IPS-15b (cell line): ENCODE data around the gene PLCL2.
"Not testable (repeated sequence)": the region's sequence is repeated elsewhere in the genome, so short reads cannot be mapped to it uniquely, and the experiment has no call there.

Source experiments
- H3K27me3 ChIP-seq: one replicate; pipeline ENCODE4 v1.6.1; 2013; ENCODE audit warnings: low read length; ENCODE audit not compliant: control insufficient read depth, insufficient read depth
- H3K36me3 ChIP-seq: one replicate; pipeline ENCODE4 v1.6.1; 2013; ENCODE audit warnings: low read length; ENCODE audit not compliant: control insufficient read depth, insufficient read depth
- H3K4me1 ChIP-seq: one replicate; pipeline ENCODE4 v1.6.1; 2013; ENCODE audit warnings: mild to moderate bottlenecking, low read length; ENCODE audit not compliant: control insufficient read depth, insufficient read depth
- H3K4me3 ChIP-seq: one replicate; pipeline ENCODE4 v1.5.1; 2013; ENCODE audit warnings: low read depth, low read length
- H3K9ac ChIP-seq: one replicate; pipeline ENCODE4 v1.6.1; 2013; ENCODE audit warnings: low read depth, mild to moderate bottlenecking, low read length
- H3K9me3 ChIP-seq: one replicate; pipeline ENCODE4 v1.6.1; 2013; ENCODE audit warnings: mild to moderate bottlenecking, low read length; ENCODE audit not compliant: control insufficient read depth, insufficient read depth

Gene PLCL2

GRCh38 chr3:16957852-16958251 lies 73.1 kb downstream of the PLCL2 start:
- H3K4me1 ChIP-seq, H3K27me3 ChIP-seq, H3K9me3 ChIP-seq, H3K36me3 ChIP-seq, H3K4me3 ChIP-seq, H3K9ac ChIP-seq: not testable (repeated sequence)

DNA sequence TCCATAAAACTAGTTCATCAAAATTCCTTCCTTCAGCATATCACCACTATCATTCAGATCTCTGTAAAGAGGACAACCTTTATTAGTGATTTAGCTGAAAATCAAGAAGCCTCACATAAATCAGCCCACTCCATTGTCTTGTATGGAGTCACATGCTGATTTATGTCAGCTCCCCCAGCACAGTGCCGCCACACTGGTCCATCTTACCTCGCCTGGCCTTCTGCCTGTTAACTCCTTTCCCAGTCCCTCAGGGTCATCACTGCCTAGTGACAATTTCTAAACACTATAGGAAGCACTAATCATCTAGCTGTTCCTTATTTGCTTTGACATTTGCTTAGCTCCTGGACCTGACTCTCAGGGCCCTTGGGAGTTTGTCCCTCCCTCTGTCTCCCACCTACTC lies 75.4 kb downstream of the PLCL2 start:
- Histone ChIP-seq H3K4me1 (peaks cover 8% of the 10 kb centered on the region), H3K36me3 (no peaks in the 10 kb centered on the region), H3K4me3 (no peak overlapping the region), H3K9ac (no peak overlapping the region), H3K9me3 (no peaks in the 10 kb centered on the region), H3K27me3 (no peaks in the 10 kb centered on the region)

GRCh38 chr3:16961621-16962205 lies 77.0 kb downstream of the PLCL2 start:
- no peaks in the 10 kb centered on the region for H3K9me3 ChIP-seq
- no peaks in the 10 kb centered on the region for H3K27me3 ChIP-seq
- H3K4me3 ChIP-seq, result no peak overlapping the region
- no peak overlapping the region for H3K9ac ChIP-seq
- H3K36me3 ChIP-seq, result no peaks in the 10 kb centered on the region
- H3K4me1 ChIP-seq, result peaks cover 8% of the 10 kb centered on the region

GRCh38 chr3:16975083-16975482 lies 90.3 kb downstream of the PLCL2 start:
- Histone ChIP-seq H3K9ac (no peak overlapping the region), H3K4me3 (no peak overlapping the region), H3K36me3 (no peaks in the 10 kb centered on the region), H3K9me3 (no peaks in the 10 kb centered on the region), H3K4me1 (no peaks in the 10 kb centered on the region), H3K27me3 (no peaks in the 10 kb centered on the region)

DNA sequence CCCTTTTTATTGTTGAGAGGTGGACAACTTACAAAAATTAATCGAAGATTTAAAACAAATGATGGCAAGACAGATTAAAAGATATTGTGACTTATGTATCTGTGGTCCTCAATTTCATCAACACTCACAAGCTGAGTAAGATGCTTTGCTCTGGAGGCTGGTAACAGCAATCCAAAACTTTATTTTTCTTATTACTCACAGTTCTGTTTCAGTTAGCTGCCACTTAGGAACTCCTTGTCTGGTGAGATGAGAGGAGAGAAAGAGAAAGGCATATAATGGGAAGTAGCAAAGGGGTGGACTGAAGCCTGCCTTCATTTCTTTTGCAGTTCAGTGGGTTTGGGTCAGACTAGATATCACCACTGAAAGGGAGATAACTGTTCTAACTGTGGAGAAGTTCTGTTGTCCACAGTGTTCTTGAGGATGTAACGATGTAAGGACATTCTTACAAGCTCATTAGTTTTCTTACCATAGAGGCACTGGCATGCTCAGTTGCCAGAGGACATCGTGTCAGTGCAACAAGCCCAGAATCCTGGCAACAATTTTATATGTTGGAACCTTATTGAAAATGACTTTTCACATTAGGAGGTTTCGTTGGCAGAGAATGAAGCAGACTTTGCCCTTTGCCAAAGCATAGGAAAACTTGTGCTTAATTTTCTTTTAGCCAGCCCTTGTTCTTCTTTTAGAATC lies 93.6 kb downstream of the PLCL2 start:
- Histone ChIP-seq H3K4me3 (no peak overlapping the region), H3K36me3 (no peaks in the 10 kb centered on the region), H3K9ac (no peak overlapping the region), H3K27me3 (no peaks in the 10 kb centered on the region), H3K4me1 (no peaks in the 10 kb centered on the region), H3K9me3 (no peaks in the 10 kb centered on the region)

DNA sequence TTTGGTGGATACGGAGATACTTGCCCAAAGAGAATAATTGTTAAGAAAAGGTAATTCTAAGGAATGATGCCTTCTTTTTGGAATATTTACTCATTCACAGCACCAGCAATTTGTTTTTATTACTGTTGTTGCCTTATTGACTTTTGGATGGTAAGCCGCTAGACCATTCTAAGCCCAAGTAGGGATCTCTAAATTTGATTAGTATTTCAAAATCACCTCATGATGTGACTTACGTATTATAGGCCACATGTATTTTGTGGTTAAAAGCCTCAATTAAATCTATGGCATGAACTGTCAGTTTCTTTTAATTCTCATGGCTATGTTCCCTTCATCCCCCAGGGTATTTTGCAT lies 94.1 kb downstream of the PLCL2 start:
- H3K36me3 ChIP-seq, result no peaks in the 10 kb centered on the region
- H3K27me3 ChIP-seq, result no peaks in the 10 kb centered on the region
- H3K4me3 ChIP-seq, result no peak overlapping the region
- no peak overlapping the region for H3K9ac ChIP-seq
- no peaks in the 10 kb centered on the region for H3K4me1 ChIP-seq
- H3K9me3 ChIP-seq, result no peaks in the 10 kb centered on the region

DNA sequence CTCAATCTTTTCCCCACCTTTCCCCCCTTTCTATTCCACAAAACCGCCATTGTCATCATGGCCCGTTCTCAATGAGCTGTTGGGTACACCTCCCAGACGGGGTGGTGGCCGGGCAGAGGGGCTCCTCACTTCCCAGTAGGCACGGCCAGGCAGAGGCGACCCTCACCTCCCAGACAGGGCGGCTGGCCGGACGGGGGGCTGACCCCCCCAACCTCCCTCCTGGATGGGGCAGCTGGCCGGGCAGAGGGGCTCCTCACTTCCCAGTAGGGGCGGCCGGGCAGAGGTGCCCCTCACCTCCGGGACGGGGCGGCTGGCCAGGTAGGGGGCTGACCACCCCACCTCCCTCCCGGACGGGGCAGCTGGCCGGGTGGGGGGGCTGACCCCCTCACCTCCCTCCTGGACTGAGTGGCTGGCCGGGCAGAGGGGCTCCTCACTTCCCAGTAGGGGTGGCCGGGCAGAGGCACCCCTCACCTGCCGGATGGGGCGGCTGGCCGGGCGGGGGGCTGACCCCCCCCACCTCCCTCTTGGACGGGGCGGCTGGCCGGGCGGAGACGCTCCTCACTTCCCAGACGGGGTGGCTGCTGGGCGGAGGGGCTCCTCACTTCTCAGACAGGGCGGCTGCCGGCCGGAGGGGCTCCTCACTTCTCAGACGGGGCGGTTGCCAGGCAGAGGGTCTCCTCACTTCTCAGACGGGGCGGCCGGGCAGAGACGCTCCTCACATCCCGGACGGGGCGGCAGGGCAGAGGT lies 95.2 kb downstream of the PLCL2 start:
- H3K36me3 ChIP-seq, H3K27me3 ChIP-seq, H3K4me3 ChIP-seq, H3K9ac ChIP-seq, H3K4me1 ChIP-seq, H3K9me3 ChIP-seq: not testable (repeated sequence)

DNA sequence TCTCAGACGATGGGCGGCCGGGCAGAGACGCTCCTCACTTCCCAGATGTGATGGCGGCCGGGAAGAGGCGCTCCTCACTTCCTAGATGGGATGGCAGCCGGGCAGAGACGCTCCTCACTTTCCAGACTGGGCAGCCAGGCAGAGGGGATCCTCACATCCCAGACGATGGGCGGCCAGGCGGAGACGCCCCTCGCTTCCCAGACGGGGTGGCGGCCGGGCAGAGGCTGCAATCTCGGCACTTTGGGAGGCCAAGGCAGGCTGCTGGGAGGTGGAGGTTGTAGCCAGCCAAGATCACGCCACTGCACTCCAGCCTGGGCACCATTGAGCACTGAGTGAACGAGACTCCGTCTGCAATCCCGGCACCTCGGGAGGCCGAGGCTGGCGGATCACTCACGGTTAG lies 95.8 kb downstream of the PLCL2 start:
- not testable (repeated sequence) for H3K36me3 ChIP-seq, H3K27me3 ChIP-seq, H3K4me1 ChIP-seq, H3K9ac ChIP-seq, H3K4me3 ChIP-seq, H3K9me3 ChIP-seq

DNA sequence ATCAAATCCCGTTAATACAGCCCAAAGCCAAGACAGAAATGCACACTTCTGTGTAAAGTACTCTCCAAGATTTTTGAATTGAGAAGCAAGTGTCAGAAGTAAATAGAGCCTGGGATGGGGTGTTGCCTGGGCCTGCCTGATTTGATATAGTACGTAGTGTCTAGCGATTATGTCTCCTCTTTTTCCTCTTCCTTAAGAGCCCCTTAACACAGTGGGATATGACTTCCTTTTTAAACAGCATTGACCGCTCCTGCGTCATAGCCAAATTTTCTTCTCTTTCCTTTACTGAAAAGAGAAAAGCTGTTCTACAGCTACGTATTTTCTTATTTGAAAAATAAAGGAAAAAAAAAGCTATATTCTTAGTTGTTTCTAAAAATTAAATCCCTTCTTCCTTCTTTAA lies 97.7 kb downstream of the PLCL2 start:
- Histone ChIP-seq H3K4me1 (no peaks in the 10 kb centered on the region), H3K36me3 (no peaks in the 10 kb centered on the region), H3K4me3 (no peak overlapping the region), H3K9ac (no peak overlapping the region), H3K9me3 (no peaks in the 10 kb centered on the region), H3K27me3 (peaks cover 4% of the 10 kb centered on the region)

- H3K27me3 ChIP-seq, result peaks cover 9% of the 10 kb centered on the region
- no peaks in the 10 kb centered on the region for H3K4me1 ChIP-seq
- H3K36me3 ChIP-seq, result no peaks in the 10 kb centered on the region
- H3K9me3 ChIP-seq, result no peaks in the 10 kb centered on the region
- no peak overlapping the region for H3K4me3 ChIP-seq
- H3K9ac ChIP-seq, result no peak overlapping the region
Measured at GRCh38 chr3:16985608-16986007, 100.9 kb downstream of the PLCL2 start.

GRCh38 chr3:16987141-16987540 lies 102.4 kb downstream of the PLCL2 start:
- no peak overlapping the region for H3K9ac ChIP-seq
- no peaks in the 10 kb centered on the region for H3K9me3 ChIP-seq
- no peak overlapping the region for H3K4me3 ChIP-seq
- H3K4me1 ChIP-seq, result no peaks in the 10 kb centered on the region
- peaks cover 9% of the 10 kb centered on the region for H3K27me3 ChIP-seq
- no peaks in the 10 kb centered on the region for H3K36me3 ChIP-seq

GRCh38 chr3:16990163-16990562 lies 105.4 kb downstream of the PLCL2 start:
- Histone ChIP-seq H3K36me3 (no peaks in the 10 kb centered on the region), H3K4me1 (peaks cover 5% of the 10 kb centered on the region), H3K27me3 (peaks cover 15% of the 10 kb centered on the region), H3K9ac (no peak overlapping the region), H3K9me3 (no peaks in the 10 kb centered on the region), H3K4me3 (no peak overlapping the region)
